CD4-positive, alpha-beta T cell treated with Interferon gamma for 1 hour (primary cell): Measurements from ENCODE around the gene CLASP2.

Experiments
- DNase-seq: peaks from one replicate; pipeline ENCODE4 v3.0.0-alpha.2; 2020

The CLASP2 gene

GRCh38 chr3:33636125-33636850 lies 81.8 kb downstream of the CLASP2 start:
- no peak for DNase-seq

- no peak for DNase-seq
Measured at GRCh38 chr3:33634262-33634661, 83.8 kb downstream of the CLASP2 start.

- DNase-seq, result no peak
Measured at GRCh38 chr3:33629219-33629618, 88.8 kb downstream of the CLASP2 start.

GRCh38 chr3:33624756-33625155 lies 93.3 kb downstream of the CLASP2 start:
- no peak for DNase-seq

GRCh38 chr3:33613041-33613440 lies 105.0 kb downstream of the CLASP2 start:
- no peak for DNase-seq

GRCh38 chr3:33612607-33613006 lies 105.4 kb downstream of the CLASP2 start:
- no peak for DNase-seq

GRCh38 chr3:33602829-33603228 lies 115.2 kb downstream of the CLASP2 start:
- no peak for DNase-seq

GRCh38 chr3:33597257-33597689 lies 120.8 kb downstream of the CLASP2 start:
- DNase-seq, result no peak

GRCh38 chr3:33592999-33593398 lies 125.1 kb downstream of the CLASP2 start:
- no peak for DNase-seq

- no peak for DNase-seq
Measured at GRCh38 chr3:33590541-33590940, 127.5 kb downstream of the CLASP2 start.

- DNase-seq, result no peak
Measured at GRCh38 chr3:33586402-33586801, 131.7 kb downstream of the CLASP2 start.

GRCh38 chr3:33582234-33582633 lies 135.8 kb downstream of the CLASP2 start:
- no peak for DNase-seq

GRCh38 chr3:33581666-33582065 lies 136.4 kb downstream of the CLASP2 start:
- no peak for DNase-seq

- DNase-seq, result no peak
Measured at GRCh38 chr3:33579840-33580239, 138.2 kb downstream of the CLASP2 start.

- no peak for DNase-seq
Measured at GRCh38 chr3:33579178-33579510, 138.9 kb downstream of the CLASP2 start.

- no peak for DNase-seq
Measured at GRCh38 chr3:33578325-33579177, 139.5 kb downstream of the CLASP2 start.

GRCh38 chr3:33577588-33577987 lies 140.5 kb downstream of the CLASP2 start:
- no peak for DNase-seq

- DNase-seq, result no peak
Measured at GRCh38 chr3:33577173-33577572, 140.9 kb downstream of the CLASP2 start.

GRCh38 chr3:33575311-33575710 lies 142.7 kb downstream of the CLASP2 start:
- DNase-seq, result no peak

- DNase-seq, result no peak
Measured at GRCh38 chr3:33557829-33558228, 160.2 kb downstream of the CLASP2 start.

GRCh38 chr3:33557279-33557678 lies 160.8 kb downstream of the CLASP2 start:
- no peak for DNase-seq

GRCh38 chr3:33547101-33547500 lies 171.0 kb downstream of the CLASP2 start:
- DNase-seq, result no peak

GRCh38 chr3:33544126-33544525 lies 173.9 kb downstream of the CLASP2 start:
- DNase-seq, result no peak

GRCh38 chr3:33543601-33544000 lies 174.5 kb downstream of the CLASP2 start:
- no peak for DNase-seq
